Panc1 (cell line): ENCODE data around the gene SF3B5. TPM values are rescaled to one million over a fixed set of nuclear protein-coding genes. Genes with fewer than 3 reads are reported as not detected.

Experiments
- ATAC-seq: fragments of 200-7000 bp; cut with Tn5 transposase; 2 replicates; pipeline ENCODE4 v1.9.1; 2020; ENCODE audit warnings: mild to moderate bottlenecking, moderate library complexity
- BruUV-seq: library from RNA; stranded (reverse); fragments of 400-500 nt; replicated peaks from 2 replicates; lab custom pipeline; 2021; lab: Mats Ljungman, UMichigan
- CTCF ChIA-PET: fragments of 300-600 bp; sonication (Branson Sonifier 250); formaldehyde crosslinking; loops from one replicate; lab custom pipeline; 2022; ENCODE audit warnings: antibody characterized with exemption; lab: Charles Lee
- POLR2A ChIA-PET: fragments of 300-600 bp; sonication (Branson Sonifier 250); formaldehyde crosslinking; loops from one replicate; lab custom pipeline; 2022; ENCODE audit warnings: antibody characterized with exemption; lab: Charles Lee
- DNase-seq: peaks from one replicate; pipeline ENCODE4 v3.0.0-alpha.2; 2010; ENCODE audit warnings: low read depth, low spot score
- H3K27ac ChIP-seq: 2 replicates; pipeline ENCODE4 v1.5.1; 2011; ENCODE audit warnings: mild to moderate bottlenecking, low read length, inconsistent platforms
- H3K27me3 ChIP-seq: fragments of 200-500 bp; sonication (Bioruptor generic); 2 replicates; pipeline ENCODE4 v1.6.0; 2014; ENCODE audit warnings: low read length, inconsistent platforms; ENCODE audit not compliant: control insufficient read depth, insufficient read depth
- H3K36me3 ChIP-seq: fragments of 200-500 bp; sonication (Bioruptor generic); 2 replicates; pipeline ENCODE4 v1.5.1; 2014; ENCODE audit warnings: inconsistent platforms, mild to moderate bottlenecking, low read length, moderate library complexity; ENCODE audit not compliant: control insufficient read depth, insufficient read depth
- H3K4me1 ChIP-seq: 2 replicates; pipeline ENCODE4 v1.5.1; 2011; ENCODE audit warnings: inconsistent platforms, mild to moderate bottlenecking, low read length, moderate library complexity; ENCODE audit not compliant: control insufficient read depth, insufficient read depth
- H3K4me3 ChIP-seq, 2 experiments: 2 replicates each; pipeline ENCODE4 v1.5.1; 2011 to 2012; ENCODE audit warnings: low read depth in 2 of 2, low read length in 2 of 2, mild to moderate bottlenecking in 2 of 2, inconsistent platforms in 1 of 2, moderate library complexity in 1 of 2
- H3K9me3 ChIP-seq: fragments of 200-500 bp; sonication (Bioruptor generic); 2 replicates; pipeline ENCODE4 v1.5.1; 2014; ENCODE audit warnings: low read depth, mild to moderate bottlenecking, inconsistent platforms, low read length, moderate library complexity; ENCODE audit not compliant: control insufficient read depth, insufficient read depth
- POLR2AphosphoS5 ChIP-seq: IDR thresholded peaks from 2 replicates; pipeline ENCODE4 v1.6.1; 2012; ENCODE audit warnings: mild to moderate bottlenecking, low read depth, low read length, moderate library complexity
- SIN3A ChIP-seq: IDR thresholded peaks from 2 replicates; pipeline ENCODE4 v1.6.1; 2012; ENCODE audit warnings: low read depth, mild to moderate bottlenecking, low read length, moderate library complexity, borderline replicate concordance; ENCODE audit not compliant: insufficient read depth
- TCF7L2 ChIP-seq: IDR thresholded peaks from 2 replicates; pipeline ENCODE4 v1.6.1; 2011; ENCODE audit warnings: mild to moderate bottlenecking, low read depth, low read length, inconsistent platforms
- in situ Hi-C: cut with HindIII; loops from 2 replicates; pipeline ENCODE4 v1.10.0; 2016; ENCODE audit warnings: low sequenced_read_pairs, low pct_unique_long_range_greater_than_20kb
- intact Hi-C: fragments of 100-400 bp; cut with micrococcal nuclease; formaldehyde crosslinking; loops from one replicate; pipeline ENCODE4 v1.10.0; 2022; ENCODE audit not compliant: unreplicated experiment
- total RNA-seq: library from RNA; stranded (reverse); gene quantifications from one replicate; pipeline ENCODE4 v1.2.1, GENCODE V29; 2021; ENCODE audit not compliant: unreplicated experiment
- TF ChIP-seq, protein P1 (sequence below), 2 experiments: IDR thresholded peaks; 2 replicates each; pipeline ENCODE4 v1.6.1; 2011 to 2012; ENCODE audit warnings: low read depth in 2 of 2, control low read depth in 1 of 2, low read length in 1 of 2, mild to moderate bottlenecking in 1 of 2, moderate library complexity in 1 of 2; ENCODE audit not compliant: insufficient read depth in 1 of 2
- TF ChIP-seq, protein P2 (sequence below): fragments of 450-650 bp; IDR thresholded peaks from 2 replicates; pipeline ENCODE4 v1.5.1; 2017; ENCODE audit warnings: mild to moderate bottlenecking

SF3B5 gene
- total RNA-seq, 1 experiment from 2014 or later = 128 TPM

DNA sequence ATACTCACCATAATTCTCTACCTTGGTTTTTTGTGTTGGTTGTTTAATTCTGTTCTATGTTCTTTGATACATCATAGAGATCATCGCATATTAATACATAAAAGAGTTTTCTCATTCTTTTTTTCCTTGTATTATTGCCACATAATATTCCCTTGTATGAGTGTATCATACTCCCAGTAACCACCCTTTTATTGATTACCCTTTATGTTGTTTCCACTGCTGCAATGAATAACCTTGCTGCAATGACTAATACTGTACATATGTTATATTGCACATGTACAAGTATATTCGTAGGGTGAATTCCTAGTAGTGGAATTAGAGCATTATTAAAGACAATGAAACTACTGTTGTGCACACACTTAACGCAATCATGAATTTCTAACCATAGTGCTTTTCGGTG, 9.1 kb upstream of the SF3B5 start:
- intact Hi-C loops (loop anchor here (10.0 kb wide), 1 partner anchor 180 kb away; the partner anchor contains the start of gene UTRN), in situ Hi-C loops (loop anchor here (25.0 kb wide), 1 partner anchor 383 kb away; no protein-coding TSS in a partner anchor)
- TF ChIP-seq POLR2AphosphoS5 (no peak), TCF7L2 (no peak), SIN3A (no peak)
- TF ChIP-seq, protein P1, sequence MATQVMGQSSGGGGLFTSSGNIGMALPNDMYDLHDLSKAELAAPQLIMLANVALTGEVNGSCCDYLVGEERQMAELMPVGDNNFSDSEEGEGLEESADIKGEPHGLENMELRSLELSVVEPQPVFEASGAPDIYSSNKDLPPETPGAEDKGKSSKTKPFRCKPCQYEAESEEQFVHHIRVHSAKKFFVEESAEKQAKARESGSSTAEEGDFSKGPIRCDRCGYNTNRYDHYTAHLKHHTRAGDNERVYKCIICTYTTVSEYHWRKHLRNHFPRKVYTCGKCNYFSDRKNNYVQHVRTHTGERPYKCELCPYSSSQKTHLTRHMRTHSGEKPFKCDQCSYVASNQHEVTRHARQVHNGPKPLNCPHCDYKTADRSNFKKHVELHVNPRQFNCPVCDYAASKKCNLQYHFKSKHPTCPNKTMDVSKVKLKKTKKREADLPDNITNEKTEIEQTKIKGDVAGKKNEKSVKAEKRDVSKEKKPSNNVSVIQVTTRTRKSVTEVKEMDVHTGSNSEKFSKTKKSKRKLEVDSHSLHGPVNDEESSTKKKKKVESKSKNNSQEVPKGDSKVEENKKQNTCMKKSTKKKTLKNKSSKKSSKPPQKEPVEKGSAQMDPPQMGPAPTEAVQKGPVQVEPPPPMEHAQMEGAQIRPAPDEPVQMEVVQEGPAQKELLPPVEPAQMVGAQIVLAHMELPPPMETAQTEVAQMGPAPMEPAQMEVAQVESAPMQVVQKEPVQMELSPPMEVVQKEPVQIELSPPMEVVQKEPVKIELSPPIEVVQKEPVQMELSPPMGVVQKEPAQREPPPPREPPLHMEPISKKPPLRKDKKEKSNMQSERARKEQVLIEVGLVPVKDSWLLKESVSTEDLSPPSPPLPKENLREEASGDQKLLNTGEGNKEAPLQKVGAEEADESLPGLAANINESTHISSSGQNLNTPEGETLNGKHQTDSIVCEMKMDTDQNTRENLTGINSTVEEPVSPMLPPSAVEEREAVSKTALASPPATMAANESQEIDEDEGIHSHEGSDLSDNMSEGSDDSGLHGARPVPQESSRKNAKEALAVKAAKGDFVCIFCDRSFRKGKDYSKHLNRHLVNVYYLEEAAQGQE (IDR thresholded peaks at IDR 0.05; ENCODE audit: insufficient read depth in 1 of 2, low read depth in 2 of 2, low read length in 1 of 2) = no peak
- TF ChIP-seq, protein P2, sequence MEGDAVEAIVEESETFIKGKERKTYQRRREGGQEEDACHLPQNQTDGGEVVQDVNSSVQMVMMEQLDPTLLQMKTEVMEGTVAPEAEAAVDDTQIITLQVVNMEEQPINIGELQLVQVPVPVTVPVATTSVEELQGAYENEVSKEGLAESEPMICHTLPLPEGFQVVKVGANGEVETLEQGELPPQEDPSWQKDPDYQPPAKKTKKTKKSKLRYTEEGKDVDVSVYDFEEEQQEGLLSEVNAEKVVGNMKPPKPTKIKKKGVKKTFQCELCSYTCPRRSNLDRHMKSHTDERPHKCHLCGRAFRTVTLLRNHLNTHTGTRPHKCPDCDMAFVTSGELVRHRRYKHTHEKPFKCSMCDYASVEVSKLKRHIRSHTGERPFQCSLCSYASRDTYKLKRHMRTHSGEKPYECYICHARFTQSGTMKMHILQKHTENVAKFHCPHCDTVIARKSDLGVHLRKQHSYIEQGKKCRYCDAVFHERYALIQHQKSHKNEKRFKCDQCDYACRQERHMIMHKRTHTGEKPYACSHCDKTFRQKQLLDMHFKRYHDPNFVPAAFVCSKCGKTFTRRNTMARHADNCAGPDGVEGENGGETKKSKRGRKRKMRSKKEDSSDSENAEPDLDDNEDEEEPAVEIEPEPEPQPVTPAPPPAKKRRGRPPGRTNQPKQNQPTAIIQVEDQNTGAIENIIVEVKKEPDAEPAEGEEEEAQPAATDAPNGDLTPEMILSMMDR = no peak
- Histone ChIP-seq H3K27me3 (no peaks in the 10 kb centered on the region), H3K27ac (no peak overlapping the region), H3K36me3 (no peaks in the 10 kb centered on the region), H3K4me3 (no peak overlapping the region), H3K4me1 (no peaks in the 10 kb centered on the region), H3K9me3 (no peaks in the 10 kb centered on the region)
- DNase-seq (no peak), ATAC-seq (no peak)
- ChIA-PET CTCF (interaction anchor here (1.0 kb wide), 1 partner anchor 112 kb away, joined by 4 read pairs; no protein-coding TSS in a partner anchor), POLR2A (no interaction called here)
- no TSS peak for BruUV-seq

DNA sequence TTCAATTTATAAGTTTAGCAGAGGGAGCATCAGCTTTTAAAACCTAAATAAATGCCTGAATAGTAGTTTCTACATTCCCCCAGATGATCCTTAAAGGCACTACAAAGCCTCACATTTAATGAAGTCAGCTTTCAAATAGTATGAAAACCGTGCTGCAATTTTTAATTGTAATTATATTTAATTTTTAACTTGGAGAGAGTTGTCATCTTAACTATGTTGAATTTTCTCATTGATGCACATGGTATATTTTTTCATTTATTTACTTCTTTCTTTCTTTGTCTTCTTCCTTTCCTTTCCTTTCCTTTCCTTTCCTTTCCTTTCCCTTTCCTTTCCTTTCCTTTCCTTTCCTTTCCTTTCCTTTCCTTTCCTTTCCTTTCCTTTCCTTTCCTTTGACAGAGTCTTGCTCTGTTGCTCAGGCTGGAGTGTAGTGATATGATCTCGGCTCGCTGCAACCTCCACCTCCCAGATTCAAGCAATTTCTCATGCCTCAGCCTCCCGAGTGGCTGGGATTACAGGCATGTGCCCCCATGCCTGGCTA, 7.7 kb upstream of the SF3B5 start:
- CTCF ChIA-PET = interaction anchor here (0.7 kb wide), 2 partner anchors 160 to 378 kb away, joined by 3 to 5 read pairs; no protein-coding TSS in a partner anchor
- ATAC-seq (no peak), DNase-seq (no peak)
- in situ Hi-C loops = loop anchor here (25.0 kb wide), 1 partner anchor 384 kb away; no protein-coding TSS in a partner anchor
- no peak overlapping the region for H3K4me3 ChIP-seq
- no peaks in the 10 kb centered on the region for H3K4me1 ChIP-seq
- no peak overlapping the region for H3K27ac ChIP-seq
- no TSS peak for BruUV-seq
- no peaks in the 10 kb centered on the region for H3K36me3 ChIP-seq
- H3K9me3 ChIP-seq = no peaks in the 10 kb centered on the region
- intact Hi-C loops = loop anchor here (10.0 kb wide), 1 partner anchor 182 kb away; the partner anchor contains the start of gene UTRN
- POLR2A ChIA-PET = no interaction called here
- TF ChIP-seq, protein P1 (IDR thresholded peaks at IDR 0.05; ENCODE audit: insufficient read depth in 1 of 2, low read depth in 2 of 2, low read length in 1 of 2) = no peak
- TF ChIP-seq POLR2AphosphoS5 (no peak), SIN3A (no peak)
- no peaks in the 10 kb centered on the region for H3K27me3 ChIP-seq
